Astrocyte of the spinal cord (primary cell): ENCODE measurements around the gene PLXNA3.

Experiments used
- DNase-seq: peaks from one replicate; pipeline ENCODE4 v3.0.0; 2011; ENCODE audit warnings: low read depth, low spot score
- H3K4me3 ChIP-seq: 2 replicates; pipeline ENCODE4 v1.5.1; 2011; ENCODE audit warnings: low read depth, mild to moderate bottlenecking, low read length, moderate library complexity
- in situ Hi-C: cut with HindIII; loops from 2 replicates; pipeline ENCODE4 v1.10.0; 2017; ENCODE audit warnings: low sequenced_read_pairs
- TF ChIP-seq, protein P1 (sequence below): IDR thresholded peaks from 2 replicates; pipeline ENCODE4 v1.5.1; 2012; ENCODE audit warnings: low read depth, mild to moderate bottlenecking, low read length, inconsistent platforms

Gene PLXNA3

DNA sequence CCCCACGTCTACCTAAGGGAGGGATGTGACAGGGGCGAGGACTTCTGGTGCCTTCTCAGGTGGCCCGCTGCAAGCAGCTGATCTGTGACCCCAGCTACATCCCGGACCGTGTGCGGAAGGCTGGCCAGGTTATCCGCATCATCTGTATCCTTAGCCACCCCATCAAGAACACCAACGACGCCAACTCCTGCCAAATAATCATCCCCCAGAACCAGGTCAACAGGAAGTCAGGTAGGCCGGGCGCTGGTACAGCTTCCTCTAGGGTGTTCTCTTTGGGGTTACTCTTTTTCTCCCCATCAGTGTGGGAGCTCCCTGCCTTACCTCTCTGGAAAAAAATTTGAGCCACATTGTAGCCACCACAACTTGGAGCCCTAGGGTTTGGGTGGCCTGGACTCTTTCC is 16.5 kb upstream of the PLXNA3 start:
- H3K4me3 ChIP-seq, result no peak overlapping the region
- TF ChIP-seq, protein P1, sequence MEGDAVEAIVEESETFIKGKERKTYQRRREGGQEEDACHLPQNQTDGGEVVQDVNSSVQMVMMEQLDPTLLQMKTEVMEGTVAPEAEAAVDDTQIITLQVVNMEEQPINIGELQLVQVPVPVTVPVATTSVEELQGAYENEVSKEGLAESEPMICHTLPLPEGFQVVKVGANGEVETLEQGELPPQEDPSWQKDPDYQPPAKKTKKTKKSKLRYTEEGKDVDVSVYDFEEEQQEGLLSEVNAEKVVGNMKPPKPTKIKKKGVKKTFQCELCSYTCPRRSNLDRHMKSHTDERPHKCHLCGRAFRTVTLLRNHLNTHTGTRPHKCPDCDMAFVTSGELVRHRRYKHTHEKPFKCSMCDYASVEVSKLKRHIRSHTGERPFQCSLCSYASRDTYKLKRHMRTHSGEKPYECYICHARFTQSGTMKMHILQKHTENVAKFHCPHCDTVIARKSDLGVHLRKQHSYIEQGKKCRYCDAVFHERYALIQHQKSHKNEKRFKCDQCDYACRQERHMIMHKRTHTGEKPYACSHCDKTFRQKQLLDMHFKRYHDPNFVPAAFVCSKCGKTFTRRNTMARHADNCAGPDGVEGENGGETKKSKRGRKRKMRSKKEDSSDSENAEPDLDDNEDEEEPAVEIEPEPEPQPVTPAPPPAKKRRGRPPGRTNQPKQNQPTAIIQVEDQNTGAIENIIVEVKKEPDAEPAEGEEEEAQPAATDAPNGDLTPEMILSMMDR, result no peak
- in situ Hi-C loops, result no loop called here
- no peak for DNase-seq

- no peak for DNase-seq
- in situ Hi-C loops, result no loop called here
- no peak overlapping the region for H3K4me3 ChIP-seq
- TF ChIP-seq, protein P1, result no peak
Measured at GRCh38 chrX:154441984-154442707, 15.9 kb upstream of the PLXNA3 start.

DNA sequence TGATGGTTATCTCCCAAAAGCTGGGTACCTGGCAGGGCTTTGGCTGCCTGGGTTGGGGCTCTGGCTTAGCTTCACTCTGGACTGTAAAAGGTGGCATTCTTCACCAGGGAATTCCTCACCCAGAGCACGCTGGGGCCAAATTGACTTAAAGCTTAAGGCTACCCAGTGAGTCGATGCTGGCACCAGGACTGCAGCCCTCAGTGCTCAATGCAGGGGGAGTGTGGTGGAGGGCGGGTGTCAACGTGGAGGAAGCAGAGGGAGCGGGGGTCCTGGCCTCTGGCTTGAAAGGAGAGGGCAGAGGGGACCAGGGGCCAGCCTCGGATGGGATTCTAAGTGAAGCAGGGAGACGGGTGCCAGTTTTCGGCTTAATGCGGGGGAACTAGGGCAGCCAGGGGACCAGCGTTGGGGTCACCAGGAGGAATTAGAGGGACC is 14.6 kb upstream of the PLXNA3 start:
- H3K4me3 ChIP-seq, result peak overlapping the region; percentile 20
- DNase-seq, result no peak
- in situ Hi-C loops, result no loop called here
- TF ChIP-seq, protein P1, result no peak

- peak within 1 kb of the TSS; percentile 55 for H3K4me3 ChIP-seq
- TF ChIP-seq, protein P1, result no peak
- in situ Hi-C loops, result no loop called here
- peak; percentile 41 for DNase-seq
Measured at GRCh38 chrX:154443992-154444754, 13.9 kb upstream of the PLXNA3 start, which contains the start of gene FAM50A. Gene FAM50A, plus strand, starts transcription at chrX:154444141. Its CDS starts 95 bp downstream, at chrX:154444236.

DNA sequence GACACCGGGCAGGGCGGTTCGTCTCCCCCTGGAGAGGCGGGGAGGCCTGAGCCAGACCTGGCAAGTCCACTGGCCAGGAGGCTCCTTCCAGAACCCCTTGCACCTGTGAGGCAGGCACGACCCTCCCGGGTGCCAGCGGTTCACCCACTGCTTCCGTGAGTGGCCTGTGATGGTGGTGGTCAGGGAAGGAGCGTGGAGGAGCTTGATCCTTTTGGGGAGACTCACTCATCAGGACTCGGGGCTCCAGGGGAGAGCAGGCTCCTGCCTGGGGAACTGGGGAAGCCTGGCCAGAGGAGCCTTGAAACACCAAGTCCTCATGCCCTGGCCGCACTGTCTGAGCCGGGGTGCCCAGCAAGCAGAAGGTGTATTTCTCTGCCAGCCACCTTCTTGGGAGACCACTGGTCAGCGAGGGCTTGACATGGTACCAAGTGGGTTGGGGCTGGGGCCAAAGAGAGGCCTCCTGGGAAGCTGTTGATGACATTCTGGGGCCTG is 13.3 kb upstream of the PLXNA3 start:
- TF ChIP-seq, protein P1, result no peak

DNA sequence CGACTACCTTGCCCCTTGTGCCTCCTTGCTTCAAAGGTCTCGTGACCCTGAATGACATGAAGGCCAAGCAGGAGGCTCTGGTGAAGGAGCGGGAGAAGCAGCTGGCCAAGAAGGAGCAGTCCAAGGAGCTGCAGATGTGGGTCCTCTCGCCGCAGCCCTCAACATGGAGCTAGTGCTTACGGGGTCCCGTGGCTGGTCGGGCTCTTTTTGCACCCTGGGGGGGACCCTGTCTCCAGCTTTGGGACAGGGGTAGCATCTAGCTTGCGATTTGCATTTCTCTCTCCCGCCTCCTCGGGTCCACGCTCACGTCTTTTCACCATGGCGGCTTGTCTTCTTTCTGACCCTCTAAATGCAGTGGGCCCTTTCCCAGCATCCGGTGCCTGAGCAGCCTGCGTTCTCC is 12.3 kb upstream of the PLXNA3 start:
- no peak overlapping the region for H3K4me3 ChIP-seq
- TF ChIP-seq, protein P1, result no peak
- DNase-seq, result no peak
- in situ Hi-C loops, result no loop called here

More for the DNA sequence above, 13.3 kb upstream of the PLXNA3 start:
- H3K4me3 ChIP-seq, result peak overlapping the region; percentile 55
- no peak for DNase-seq
- in situ Hi-C loops, result no loop called here
